Effector memory CD4-positive, alpha-beta T cell (primary cell): Measurements from ENCODE around the gene RAMP3.

Experiments used
- DNase-seq, 3 donors: peaks; one replicate each; pipeline ENCODE4 v3.0.0-alpha.2; 2020
- H3K27ac ChIP-seq: 2 replicates; pipeline ENCODE4 v1.7.0; 2013; ENCODE audit warnings: mild to moderate bottlenecking, low read length, moderate library complexity; ENCODE audit not compliant: insufficient read depth, poor library complexity, severe bottlenecking
- H3K27me3 ChIP-seq: replicated peaks from 2 replicates; pipeline ENCODE4 v1.7.0; 2013; ENCODE audit warnings: mild to moderate bottlenecking, low read length; ENCODE audit not compliant: insufficient read depth, control insufficient read depth, poor library complexity, severe bottlenecking
- H3K36me3 ChIP-seq: 2 replicates; pipeline ENCODE4 v1.7.0; 2013; ENCODE audit warnings: mild to moderate bottlenecking, low read length, moderate library complexity; ENCODE audit not compliant: control insufficient read depth, insufficient read depth
- H3K4me1 ChIP-seq: 2 replicates; pipeline ENCODE4 v1.7.0; 2013; ENCODE audit warnings: low read length, mild to moderate bottlenecking; ENCODE audit not compliant: control insufficient read depth, insufficient read depth, poor library complexity, severe bottlenecking
- H3K4me3 ChIP-seq: 2 replicates; pipeline ENCODE4 v1.7.0; 2013; ENCODE audit warnings: low read length, low read depth, mild to moderate bottlenecking; ENCODE audit not compliant: insufficient read depth, poor library complexity, severe bottlenecking
- H3K9me3 ChIP-seq: 2 replicates; pipeline ENCODE4 v1.7.0; 2013; ENCODE audit warnings: mild to moderate bottlenecking, low read length, moderate library complexity; ENCODE audit not compliant: control insufficient read depth

The RAMP3 gene

GRCh38 chr7:45155941-45156340 is 1.6 kb upstream of the RAMP3 start:
- Histone ChIP-seq H3K9me3 (no peaks in the 10 kb centered on the region), H3K27ac (no peak overlapping the region), H3K36me3 (no peaks in the 10 kb centered on the region), H3K4me3 (no peak overlapping the region), H3K27me3 (peaks cover 11% of the 10 kb centered on the region), H3K4me1 (peaks cover 4% of the 10 kb centered on the region)
- DNase-seq = no peak

GRCh38 chr7:45156516-45157272 is 897 bp upstream of the RAMP3 start:
- H3K4me1 ChIP-seq = peaks cover 4% of the 10 kb centered on the region
- no peak overlapping the region for H3K4me3 ChIP-seq
- H3K27me3 ChIP-seq = peaks cover 11% of the 10 kb centered on the region
- no peak for DNase-seq
- no peaks in the 10 kb centered on the region for H3K36me3 ChIP-seq
- H3K9me3 ChIP-seq = no peaks in the 10 kb centered on the region
- H3K27ac ChIP-seq = no peak overlapping the region

- peaks cover 11% of the 10 kb centered on the region for H3K27me3 ChIP-seq
- H3K4me3 ChIP-seq = no peak overlapping the region
- H3K36me3 ChIP-seq = no peaks in the 10 kb centered on the region
- H3K9me3 ChIP-seq = no peaks in the 10 kb centered on the region
- no peak for DNase-seq
- H3K4me1 ChIP-seq = peaks cover 4% of the 10 kb centered on the region
- H3K27ac ChIP-seq = no peak overlapping the region
Measured at GRCh38 chr7:45157286-45157652, 322 bp upstream of the RAMP3 start.

- no peaks in the 10 kb centered on the region for H3K36me3 ChIP-seq
- no peak overlapping the region for H3K27ac ChIP-seq
- peaks cover 4% of the 10 kb centered on the region for H3K4me1 ChIP-seq
- H3K4me3 ChIP-seq = no peak overlapping the region
- no peak for DNase-seq
- no peaks in the 10 kb centered on the region for H3K9me3 ChIP-seq
- peaks cover 11% of the 10 kb centered on the region for H3K27me3 ChIP-seq
Measured at GRCh38 chr7:45158471-45158870, 880 bp downstream of the RAMP3 start.

GRCh38 chr7:45159296-45159695 is 1.7 kb downstream of the RAMP3 start:
- Histone ChIP-seq H3K36me3 (no peaks in the 10 kb centered on the region), H3K4me3 (no peak overlapping the region), H3K27me3 (peaks cover 11% of the 10 kb centered on the region), H3K9me3 (no peaks in the 10 kb centered on the region), H3K27ac (no peak overlapping the region), H3K4me1 (peaks cover 4% of the 10 kb centered on the region)
- DNase-seq = no peak

GRCh38 chr7:45160417-45160881 is 2.9 kb downstream of the RAMP3 start:
- Histone ChIP-seq H3K27me3 (peaks cover 11% of the 10 kb centered on the region), H3K4me1 (peaks cover 4% of the 10 kb centered on the region), H3K36me3 (no peaks in the 10 kb centered on the region), H3K9me3 (no peaks in the 10 kb centered on the region), H3K4me3 (no peak overlapping the region), H3K27ac (no peak overlapping the region)
- DNase-seq = no peak

GRCh38 chr7:45161138-45161537 is 3.5 kb downstream of the RAMP3 start:
- H3K27ac ChIP-seq = no peak overlapping the region
- no peaks in the 10 kb centered on the region for H3K9me3 ChIP-seq
- no peak for DNase-seq
- no peak overlapping the region for H3K4me3 ChIP-seq
- H3K36me3 ChIP-seq = no peaks in the 10 kb centered on the region
- peaks cover 4% of the 10 kb centered on the region for H3K4me1 ChIP-seq
- H3K27me3 ChIP-seq = peaks cover 11% of the 10 kb centered on the region

GRCh38 chr7:45161842-45162241 is 4.3 kb downstream of the RAMP3 start:
- Histone ChIP-seq H3K4me1 (peaks cover 4% of the 10 kb centered on the region), H3K9me3 (no peaks in the 10 kb centered on the region), H3K27me3 (peaks cover 11% of the 10 kb centered on the region), H3K4me3 (no peak overlapping the region), H3K27ac (no peak overlapping the region), H3K36me3 (no peaks in the 10 kb centered on the region)
- DNase-seq = no peak

GRCh38 chr7:45162311-45162845 is 4.8 kb downstream of the RAMP3 start:
- Histone ChIP-seq H3K36me3 (no peaks in the 10 kb centered on the region), H3K4me1 (peaks cover under 1% of the 10 kb centered on the region), H3K27ac (no peak overlapping the region), H3K27me3 (peaks cover 5% of the 10 kb centered on the region), H3K9me3 (no peaks in the 10 kb centered on the region), H3K4me3 (no peak overlapping the region)
- no peak for DNase-seq

- Histone ChIP-seq H3K27me3 (no peaks in the 10 kb centered on the region), H3K27ac (no peak overlapping the region), H3K36me3 (no peaks in the 10 kb centered on the region), H3K4me1 (no peaks in the 10 kb centered on the region), H3K9me3 (no peaks in the 10 kb centered on the region), H3K4me3 (no peak overlapping the region)
- DNase-seq = no peak
Measured at GRCh38 chr7:45162943-45163691, 5.5 kb downstream of the RAMP3 start.
